HepG2 (cell line): ENCODE data around the gene TCEA3. TPM values are rescaled to one million over a fixed set of nuclear protein-coding genes. Genes with fewer than 3 reads are reported as not detected.

Experiments
- ARID2 ChIP-seq: sonication (generic); formaldehyde crosslinking; IDR thresholded peaks from 2 replicates; pipeline ENCODE4 v1.8.1; 2022; ENCODE audit warnings: mild to moderate bottlenecking, missing genetic modification reagents, borderline replicate concordance
- GABPA ChIP-seq, 2 experiments: IDR thresholded peaks; 2 replicates each; pipeline ENCODE4 v1.6.1; 2011 to 2016; ENCODE audit warnings: low read depth in 2 of 2, low read length in 1 of 2, missing biosample characterization in 1 of 2, missing genetic modification characterization in 1 of 2
- GABPB1 ChIP-seq: IDR thresholded peaks from 2 replicates; pipeline ENCODE4 v1.6.1; 2016; ENCODE audit warnings: mild to moderate bottlenecking, missing genetic modification reagents, moderate library complexity, missing compliant biosample characterization
- GLI4 ChIP-seq: sonication (generic); formaldehyde crosslinking; IDR thresholded peaks from 2 replicates; pipeline ENCODE4 v1.5.1; 2020; ENCODE audit warnings: missing genetic modification reagents, mild to moderate bottlenecking, moderate library complexity, borderline replicate concordance
- KMT2A ChIP-seq: sonication (generic); formaldehyde crosslinking; IDR thresholded peaks from 2 replicates; pipeline ENCODE4 v1.4.0; 2020; ENCODE audit warnings: missing genetic modification reagents
- MED1 ChIP-seq: sonication (generic); formaldehyde crosslinking; IDR thresholded peaks from 2 replicates; pipeline ENCODE4 v1.4.0; 2020; ENCODE audit warnings: missing genetic modification reagents
- NFIB ChIP-seq: sonication (generic); formaldehyde crosslinking; IDR thresholded peaks from 2 replicates; pipeline ENCODE4 v1.9.0; 2021; ENCODE audit warnings: missing genetic modification reagents, mild to moderate bottlenecking, borderline replicate concordance
- NFKB2 ChIP-seq: sonication (generic); formaldehyde crosslinking; IDR thresholded peaks from 2 replicates; pipeline ENCODE4 v1.4.0; 2020; ENCODE audit warnings: missing genetic modification reagents, borderline replicate concordance
- NONO ChIP-seq, 2 experiments: fragments of 450-650 bp in 1 of 2; sonication (generic) in 1 of 2; formaldehyde crosslinking in 1 of 2; IDR thresholded peaks in 1 of 2; conservative IDR thresholded peaks in 1 of 2; 2 replicates each; pipeline versions ENCODE4 v1.6.1 to v1.8.0; 2017 to 2022; ENCODE audit warnings: mild to moderate bottlenecking in 1 of 2, missing genetic modification reagents in 1 of 2, moderate library complexity in 1 of 2
- RFXAP ChIP-seq: sonication (generic); formaldehyde crosslinking; IDR thresholded peaks from 2 replicates; pipeline ENCODE4 v1.4.0; 2020; ENCODE audit warnings: missing genetic modification reagents, borderline replicate concordance
- ZMAT3 ChIP-seq: sonication (generic); formaldehyde crosslinking; conservative IDR thresholded peaks from 2 replicates; pipeline ENCODE4 v1.7.0; 2021; ENCODE audit warnings: missing genetic modification reagents
- ZNF556 ChIP-seq: sonication (generic); formaldehyde crosslinking; IDR thresholded peaks from 2 replicates; pipeline ENCODE4 v1.4.0; 2020; ENCODE audit warnings: mild to moderate bottlenecking, missing genetic modification reagents, borderline replicate concordance
- ZNF562 ChIP-seq: sonication (generic); formaldehyde crosslinking; IDR thresholded peaks from 2 replicates; pipeline ENCODE4 v1.8.0; 2022; ENCODE audit warnings: missing genetic modification reagents, borderline replicate concordance
- ZNF563 ChIP-seq: sonication (generic); formaldehyde crosslinking; IDR thresholded peaks from 2 replicates; pipeline ENCODE4 v1.8.0; 2022; ENCODE audit warnings: mild to moderate bottlenecking, moderate library complexity, missing genetic modification reagents
- ZNF614 ChIP-seq: IDR thresholded peaks from 2 replicates; pipeline ENCODE4 v1.6.1; 2018; ENCODE audit warnings: missing biosample characterization, missing genetic modification reagents, inconsistent platforms, borderline replicate concordance
- ZNF746 ChIP-seq: sonication (generic); formaldehyde crosslinking; IDR thresholded peaks from 2 replicates; pipeline ENCODE4 v1.8.0; 2022; ENCODE audit warnings: mild to moderate bottlenecking, missing genetic modification reagents
- polyA plus RNA-seq, 8 experiments: library from polyadenylated mRNA; depleted of rRNA in 3 of 8; stranded (reverse) in 7 of 8; unstranded in 1 of 8; fragments of >200 nt; fragmentation: Illumina TruSeq in 4 of 8; extraction: Trizol in 4 of 8; gene quantifications; 2 replicates each; pipeline versions ENCODE4 v1.2.1 to v1.2.3, GENCODE V29; 2011 to 2016; ENCODE audit warnings: low read depth in 4 of 8, missing spikeins in 1 of 8, mixed read lengths in 1 of 8; ENCODE audit not compliant: insufficient read depth in 1 of 8
- total RNA-seq, 5 experiments: library from RNA; depleted of rRNA; stranded (reverse); fragments of >200 nt; fragmentation: Illumina TruSeq; extraction: Trizol; gene quantifications; 2 replicates each; pipeline ENCODE4 v1.2.3, GENCODE V29; 2016; ENCODE audit warnings: low read depth in 1 of 5
- TF ChIP-seq, protein P1 (sequence below): sonication (generic); formaldehyde crosslinking; IDR thresholded peaks from 2 replicates; pipeline ENCODE4 v1.5.0; 2020; ENCODE audit warnings: mild to moderate bottlenecking, missing genetic modification reagents
- TF ChIP-seq, protein P2 (sequence below): sonication (generic); formaldehyde crosslinking; IDR thresholded peaks from 2 replicates; pipeline ENCODE4 v1.8.1; 2023; ENCODE audit warnings: mild to moderate bottlenecking, missing genetic modification reagents
- TF ChIP-seq, protein P3 (sequence below): sonication (generic); formaldehyde crosslinking; IDR thresholded peaks from 2 replicates; pipeline ENCODE4 v1.5.0; 2020; ENCODE audit warnings: mild to moderate bottlenecking, missing genetic modification reagents, borderline replicate concordance

TCEA3 gene
- total and polyA plus RNA-seq, 2 of the 13 experiments (the other 11 are each of a cell fraction or from before 2014, with no cell fraction given), result 55.5 to 84.6 TPM

DNA sequence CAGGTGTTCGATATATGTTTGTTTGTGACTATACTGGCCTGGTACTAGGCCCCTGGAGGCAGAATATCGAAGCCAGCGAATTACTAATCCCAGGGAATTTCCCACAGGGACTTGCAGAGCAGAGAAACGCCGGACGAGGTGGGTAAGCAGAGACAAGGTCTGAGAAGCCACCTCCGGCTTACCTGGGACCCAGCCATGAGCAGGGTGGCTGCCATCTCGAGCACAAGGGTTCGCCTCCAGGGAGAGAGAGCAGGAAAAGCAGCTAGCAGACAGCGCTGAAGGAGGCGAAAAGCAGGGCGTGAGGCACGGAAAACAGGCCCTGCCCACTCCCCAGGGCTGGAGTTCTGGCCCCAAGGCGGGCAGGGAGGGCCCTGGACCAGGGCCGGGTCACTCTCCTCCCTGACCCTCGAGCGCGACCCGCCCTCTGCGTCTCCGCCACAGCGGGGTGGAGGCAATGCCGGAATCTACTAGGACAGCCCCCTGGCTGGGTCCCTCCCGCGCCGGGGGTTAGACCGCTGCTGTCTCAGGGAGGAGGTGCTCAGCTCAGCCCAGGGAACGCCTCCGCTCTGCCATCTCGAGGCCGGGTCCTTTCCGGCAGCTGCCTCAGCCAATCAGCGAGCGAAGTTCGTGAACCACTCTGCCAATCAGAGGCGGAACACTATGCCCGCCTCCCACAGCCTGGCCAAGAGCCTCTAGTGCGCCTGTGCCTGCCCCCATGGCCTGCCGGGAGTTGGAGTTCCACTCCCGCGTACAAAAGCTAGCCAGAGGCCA is 56.6 kb downstream of the TCEA3 start (continued):
- TF ChIP-seq GABPB1 (CRISPR knock-in tag) (peak; percentile 88), ZNF556 (CRISPR knock-in tag) (0 out of 2 replicates have a peak, but pooled peaks have one; percentile 2), MED1 (CRISPR knock-in tag) (peak; percentile 69), ZNF562 (CRISPR knock-in tag) (no peak), ZNF746 (CRISPR knock-in tag) (peak; percentile 23; the same call in 1 of the 2 replicates), ZNF563 (CRISPR knock-in tag) (peak; percentile 59; the same call in 1 of the 2 replicates), ZNF614 (CRISPR knock-in tag) (peak; percentile 31; the same call in 1 of the 2 replicates), GABPA (IDR thresholded peaks at IDR 0.05; ENCODE audit: low read depth, low read length) (peak; percentile 47), GABPA (CRISPR knock-in tag; IDR thresholded peaks at IDR 0.05; ENCODE audit: low read depth) (peak; percentile 84), NONO (IDR thresholded peaks at IDR 0.05) (no peak), NONO (CRISPR knock-in tag; conservative IDR thresholded peaks at IDR 0.05) (peak; percentile 52; the same call in 1 of the 2 replicates), RFXAP (CRISPR knock-in tag) (peak; percentile 50; the same call in 1 of the 2 replicates), ARID2 (no peak), ZMAT3 (peak; percentile 65; the same call in 1 of the 2 replicates), NFKB2 (peak; percentile 77; the same call in 1 of the 2 replicates), NFIB (CRISPR knock-in tag) (no peak), GLI4 (CRISPR knock-in tag) (peak; percentile 22; the same call in 1 of the 2 replicates), KMT2A (CRISPR knock-in tag) (peak; percentile 47; the same call in 1 of the 2 replicates)
- TF ChIP-seq, protein P1, sequence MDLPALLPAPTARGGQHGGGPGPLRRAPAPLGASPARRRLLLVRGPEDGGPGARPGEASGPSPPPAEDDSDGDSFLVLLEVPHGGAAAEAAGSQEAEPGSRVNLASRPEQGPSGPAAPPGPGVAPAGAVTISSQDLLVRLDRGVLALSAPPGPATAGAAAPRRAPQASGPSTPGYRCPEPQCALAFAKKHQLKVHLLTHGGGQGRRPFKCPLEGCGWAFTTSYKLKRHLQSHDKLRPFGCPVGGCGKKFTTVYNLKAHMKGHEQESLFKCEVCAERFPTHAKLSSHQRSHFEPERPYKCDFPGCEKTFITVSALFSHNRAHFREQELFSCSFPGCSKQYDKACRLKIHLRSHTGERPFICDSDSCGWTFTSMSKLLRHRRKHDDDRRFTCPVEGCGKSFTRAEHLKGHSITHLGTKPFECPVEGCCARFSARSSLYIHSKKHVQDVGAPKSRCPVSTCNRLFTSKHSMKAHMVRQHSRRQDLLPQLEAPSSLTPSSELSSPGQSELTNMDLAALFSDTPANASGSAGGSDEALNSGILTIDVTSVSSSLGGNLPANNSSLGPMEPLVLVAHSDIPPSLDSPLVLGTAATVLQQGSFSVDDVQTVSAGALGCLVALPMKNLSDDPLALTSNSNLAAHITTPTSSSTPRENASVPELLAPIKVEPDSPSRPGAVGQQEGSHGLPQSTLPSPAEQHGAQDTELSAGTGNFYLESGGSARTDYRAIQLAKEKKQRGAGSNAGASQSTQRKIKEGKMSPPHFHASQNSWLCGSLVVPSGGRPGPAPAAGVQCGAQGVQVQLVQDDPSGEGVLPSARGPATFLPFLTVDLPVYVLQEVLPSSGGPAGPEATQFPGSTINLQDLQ (CRISPR knock-in tag), result no peak
- TF ChIP-seq, protein P2, sequence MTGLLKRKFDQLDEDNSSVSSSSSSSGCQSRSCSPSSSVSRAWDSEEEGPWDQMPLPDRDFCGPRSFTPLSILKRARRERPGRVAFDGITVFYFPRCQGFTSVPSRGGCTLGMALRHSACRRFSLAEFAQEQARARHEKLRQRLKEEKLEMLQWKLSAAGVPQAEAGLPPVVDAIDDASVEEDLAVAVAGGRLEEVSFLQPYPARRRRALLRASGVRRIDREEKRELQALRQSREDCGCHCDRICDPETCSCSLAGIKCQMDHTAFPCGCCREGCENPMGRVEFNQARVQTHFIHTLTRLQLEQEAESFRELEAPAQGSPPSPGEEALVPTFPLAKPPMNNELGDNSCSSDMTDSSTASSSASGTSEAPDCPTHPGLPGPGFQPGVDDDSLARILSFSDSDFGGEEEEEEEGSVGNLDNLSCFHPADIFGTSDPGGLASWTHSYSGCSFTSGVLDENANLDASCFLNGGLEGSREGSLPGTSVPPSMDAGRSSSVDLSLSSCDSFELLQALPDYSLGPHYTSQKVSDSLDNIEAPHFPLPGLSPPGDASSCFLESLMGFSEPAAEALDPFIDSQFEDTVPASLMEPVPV (CRISPR knock-in tag), result no peak
- TF ChIP-seq, protein P3, sequence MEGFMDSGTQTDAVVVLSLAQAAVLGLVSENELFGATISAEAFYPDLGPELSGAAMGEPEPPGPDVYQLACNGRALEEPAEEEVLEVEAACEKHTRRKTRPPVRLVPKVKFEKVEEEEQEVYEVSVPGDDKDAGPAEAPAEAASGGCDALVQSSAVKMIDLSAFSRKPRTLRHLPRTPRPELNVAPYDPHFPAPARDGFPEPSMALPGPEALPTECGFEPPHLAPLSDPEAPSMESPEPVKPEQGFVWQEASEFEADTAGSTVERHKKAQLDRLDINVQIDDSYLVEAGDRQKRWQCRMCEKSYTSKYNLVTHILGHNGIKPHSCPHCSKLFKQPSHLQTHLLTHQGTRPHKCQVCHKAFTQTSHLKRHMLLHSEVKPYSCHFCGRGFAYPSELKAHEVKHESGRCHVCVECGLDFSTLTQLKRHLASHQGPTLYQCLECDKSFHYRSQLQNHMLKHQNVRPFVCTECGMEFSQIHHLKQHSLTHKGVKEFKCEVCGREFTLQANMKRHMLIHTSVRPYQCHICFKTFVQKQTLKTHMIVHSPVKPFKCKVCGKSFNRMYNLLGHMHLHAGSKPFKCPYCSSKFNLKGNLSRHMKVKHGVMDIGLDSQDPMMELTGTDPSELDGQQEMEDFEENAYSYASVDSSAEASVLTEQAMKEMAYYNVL (CRISPR knock-in tag), result no peak; the same call in 1 of the 2 replicates
